Mesenchymal stem cell (in vitro differentiated cells and primary cell): Measurements from ENCODE around the gene CAMK2D.

Source experiments
- DNase-seq: peaks from one replicate; pipeline ENCODE4 v3.0.0-alpha.2; 2013
- H2AFZ ChIP-seq: one replicate; pipeline ENCODE4 v1.6.1; 2013; ENCODE audit warnings: low read depth, mild to moderate bottlenecking, control low read depth, inconsistent platforms, low read length, moderate library complexity
- H2AK5ac ChIP-seq: 2 replicates; pipeline ENCODE4 v1.6.1; 2013; ENCODE audit warnings: low read length, moderate library complexity, mild to moderate bottlenecking, inconsistent platforms; ENCODE audit not compliant: severe bottlenecking
- H2BK120ac ChIP-seq: one replicate; pipeline ENCODE4 v1.6.1; 2013; ENCODE audit warnings: low read depth, mild to moderate bottlenecking, inconsistent platforms, low read length, moderate library complexity
- H2BK12ac ChIP-seq, 2 experiments: one replicate each; pipeline ENCODE4 v1.6.1; 2013; ENCODE audit warnings: inconsistent platforms in 2 of 2, low read length in 2 of 2, mild to moderate bottlenecking in 2 of 2, moderate library complexity in 2 of 2, control low read depth in 1 of 2
- H2BK15ac ChIP-seq: one replicate; pipeline ENCODE4 v1.6.1; 2013; ENCODE audit warnings: mild to moderate bottlenecking, low read depth, inconsistent platforms; ENCODE audit not compliant: poor library complexity, severe bottlenecking
- H2BK5ac ChIP-seq: 2 replicates; pipeline ENCODE4 v1.6.1; 2013; ENCODE audit warnings: low read depth, mild to moderate bottlenecking, low read length, control low read depth, inconsistent platforms; ENCODE audit not compliant: poor library complexity, severe bottlenecking
- H3K14ac ChIP-seq, 2 experiments: one replicate each; pipeline ENCODE4 v1.6.1; 2013; ENCODE audit warnings: inconsistent platforms in 2 of 2, low read length in 2 of 2, control low read depth in 1 of 2, mild to moderate bottlenecking in 1 of 2, moderate library complexity in 1 of 2
- H3K18ac ChIP-seq, 2 experiments: one replicate each; pipeline ENCODE4 v1.6.1; 2013; ENCODE audit warnings: inconsistent platforms in 2 of 2, low read length in 2 of 2, control low read depth in 1 of 2, low read depth in 1 of 2, mild to moderate bottlenecking in 1 of 2
- H3K23ac ChIP-seq, 2 experiments: one replicate each; pipeline ENCODE4 v1.6.1; 2013; ENCODE audit warnings: inconsistent platforms in 2 of 2, low read length in 2 of 2, mild to moderate bottlenecking in 2 of 2, moderate library complexity in 2 of 2, control low read depth in 1 of 2
- H3K27ac ChIP-seq: 2 replicates; pipeline ENCODE4 v1.5.1; 2013; ENCODE audit warnings: mild to moderate bottlenecking, moderate library complexity, low read length, control low read depth, inconsistent platforms; ENCODE audit not compliant: poor library complexity, severe bottlenecking
- H3K27me3 ChIP-seq, 2 experiments: 2 replicates each; pipeline versions ENCODE4 v1.6.1 to v1.7.0; 2013; ENCODE audit warnings: low read length in 2 of 2, mild to moderate bottlenecking in 2 of 2, moderate library complexity in 2 of 2, control low read depth in 1 of 2, inconsistent platforms in 1 of 2; ENCODE audit not compliant: control insufficient read depth in 1 of 2, insufficient read depth in 1 of 2
- H3K36me3 ChIP-seq, 2 experiments: 2 replicates each; pipeline versions ENCODE4 v1.6.1 to v1.7.0; 2013; ENCODE audit warnings: low read length in 2 of 2, control low read depth in 1 of 2, inconsistent platforms in 1 of 2, low read depth in 1 of 2, mild to moderate bottlenecking in 1 of 2; ENCODE audit not compliant: insufficient read depth in 2 of 2, control insufficient read depth in 1 of 2
- H3K4ac ChIP-seq, 2 experiments: one replicate each; pipeline ENCODE4 v1.6.1; 2013; ENCODE audit warnings: inconsistent platforms in 2 of 2, low read length in 2 of 2, mild to moderate bottlenecking in 2 of 2, moderate library complexity in 2 of 2, control low read depth in 1 of 2, low read depth in 1 of 2
- H3K4me1 ChIP-seq: 2 replicates; pipeline ENCODE4 v1.6.1; 2013; ENCODE audit warnings: low read depth, low read length, control low read depth; ENCODE audit not compliant: control insufficient read depth, insufficient read depth
- H3K4me2 ChIP-seq: 2 replicates; pipeline ENCODE4 v1.6.1; 2013; ENCODE audit warnings: low read length, mild to moderate bottlenecking, inconsistent platforms; ENCODE audit not compliant: poor library complexity, severe bottlenecking
- H3K4me3 ChIP-seq, 2 experiments: 2 replicates each; pipeline versions ENCODE4 v1.5.1 to v1.7.0; 2013; ENCODE audit warnings: low read length in 2 of 2, mild to moderate bottlenecking in 2 of 2, control low read depth in 1 of 2, low read depth in 1 of 2; ENCODE audit not compliant: insufficient read depth in 1 of 2
- H3K79me1 ChIP-seq: replicated peaks from 2 replicates; pipeline ENCODE4 v1.6.1; 2013; ENCODE audit warnings: mild to moderate bottlenecking, control low read depth, low read length, inconsistent platforms; ENCODE audit not compliant: poor library complexity, severe bottlenecking
- H3K9ac ChIP-seq: 2 replicates; pipeline ENCODE4 v1.7.0; 2013; ENCODE audit warnings: mild to moderate bottlenecking, low read length, moderate library complexity
- H3K9me3 ChIP-seq: 2 replicates; pipeline ENCODE4 v1.7.0; 2013; ENCODE audit warnings: mild to moderate bottlenecking, low read length; ENCODE audit not compliant: control insufficient read depth
- H4K8ac ChIP-seq: one replicate; pipeline ENCODE4 v1.6.1; 2013; ENCODE audit warnings: inconsistent platforms, mild to moderate bottlenecking, low read length, moderate library complexity
- H4K91ac ChIP-seq: one replicate; pipeline ENCODE4 v1.6.1; 2013; ENCODE audit warnings: mild to moderate bottlenecking, low read length, inconsistent platforms
- WGBS: methylation state at CpG from one replicate; pipeline ENCODE4 v1.1.7; 2013; ENCODE audit warnings: mixed read lengths; 5-methylcytosine and 5-hydroxymethylcytosine counted together

Gene CAMK2D

GRCh38 chr4:113559947-113560346 lies 201.6 kb downstream of the CAMK2D start:
- Histone ChIP-seq H3K27ac (no peak overlapping the region), H3K23ac (no peak overlapping the region), H2BK120ac (no peak overlapping the region), H2BK5ac (no peak overlapping the region), H3K4me3 (no peak overlapping the region), H4K91ac (no peak overlapping the region), H4K8ac (no peak overlapping the region), H3K36me3 (peaks cover 3 to 76% of the 10 kb centered on the region in 2 experiments), H3K9ac (no peak overlapping the region), H3K4me1 (no peaks in the 10 kb centered on the region), H3K4ac (no peak overlapping the region), H3K14ac (no peak overlapping the region), H2AK5ac (no peak overlapping the region), H2BK12ac (no peak overlapping the region), H3K9me3 (no peaks in the 10 kb centered on the region), H3K27me3 (no peaks in the 10 kb centered on the region), H3K18ac (no peak overlapping the region), H3K4me2 (no peak overlapping the region), H3K79me1 (peaks cover 34% of the 10 kb centered on the region), H2BK15ac (no peak overlapping the region), H2AFZ (no peak overlapping the region)
- no peak for DNase-seq
- 67% methylated on average over 4 of the region's 5 CpGs for WGBS

- Histone ChIP-seq H3K23ac (no peak overlapping the region), H2BK120ac (no peak overlapping the region), H3K4ac (no peak overlapping the region), H3K4me1 (no peaks in the 10 kb centered on the region), H3K4me3 (no peak overlapping the region), H4K91ac (no peak overlapping the region), H2BK5ac (no peak overlapping the region), H3K27ac (no peak overlapping the region), H3K36me3 (peaks cover 3 to 68% of the 10 kb centered on the region in 2 experiments), H2BK12ac (no peak overlapping the region), H3K18ac (peak overlapping the region in 1 of 2 experiments; percentile 51), H4K8ac (no peak overlapping the region), H3K27me3 (no peaks in the 10 kb centered on the region), H2AFZ (no peak overlapping the region), H2AK5ac (peak overlapping the region; percentile 21), H3K9me3 (no peaks in the 10 kb centered on the region), H2BK15ac (no peak overlapping the region), H3K9ac (no peak overlapping the region), H3K4me2 (no peak overlapping the region), H3K79me1 (peaks cover 28% of the 10 kb centered on the region), H3K14ac (peak overlapping the region in 1 of 2 experiments; percentile 65)
- no peak for DNase-seq
- 98% methylated on average over 3 of the region's 4 CpGs for WGBS
Measured at GRCh38 chr4:113556382-113557134, 205.0 kb downstream of the CAMK2D start.

GRCh38 chr4:113555868-113556267 lies 205.7 kb downstream of the CAMK2D start:
- Histone ChIP-seq H2BK120ac (no peak overlapping the region), H2BK5ac (no peak overlapping the region), H2BK15ac (no peak overlapping the region), H3K4me2 (no peak overlapping the region), H3K14ac (no peak overlapping the region), H3K4ac (no peak overlapping the region), H3K27me3 (no peaks in the 10 kb centered on the region), H2BK12ac (no peak overlapping the region), H3K18ac (no peak overlapping the region), H3K23ac (no peak overlapping the region), H3K79me1 (peaks cover 26% of the 10 kb centered on the region), H3K9me3 (no peaks in the 10 kb centered on the region), H2AK5ac (no peak overlapping the region), H4K8ac (no peak overlapping the region), H3K4me1 (no peaks in the 10 kb centered on the region), H4K91ac (no peak overlapping the region), H2AFZ (no peak overlapping the region), H3K4me3 (no peak overlapping the region), H3K9ac (no peak overlapping the region), H3K27ac (no peak overlapping the region), H3K36me3 (peaks cover 3 to 70% of the 10 kb centered on the region in 2 experiments)
- WGBS = 98% methylated on average over 5 of the region's 5 CpGs
- DNase-seq = no peak

- Histone ChIP-seq H3K27me3 (no peaks in the 10 kb centered on the region), H3K23ac (no peak overlapping the region), H3K18ac (no peak overlapping the region), H3K4ac (no peak overlapping the region), H3K14ac (no peak overlapping the region), H2BK15ac (no peak overlapping the region), H4K8ac (no peak overlapping the region), H3K4me1 (no peaks in the 10 kb centered on the region), H2AK5ac (no peak overlapping the region), H3K36me3 (peaks cover 3 to 60% of the 10 kb centered on the region in 2 experiments), H2BK5ac (no peak overlapping the region), H3K4me2 (no peak overlapping the region), H2BK120ac (no peak overlapping the region), H4K91ac (no peak overlapping the region), H3K27ac (no peak overlapping the region), H2AFZ (no peak overlapping the region), H3K4me3 (no peak overlapping the region), H3K9ac (no peak overlapping the region), H2BK12ac (no peak overlapping the region), H3K9me3 (no peaks in the 10 kb centered on the region), H3K79me1 (peaks cover 24% of the 10 kb centered on the region)
- DNase-seq = no peak
- WGBS = 88% methylated on average over 2 of the region's 3 CpGs
Measured at GRCh38 chr4:113553082-113553481, 208.5 kb downstream of the CAMK2D start.
